Stimulated activated CD8-positive, alpha-beta memory T cell treated with anti-CD3 and anti-CD28 coated beads, Interleukin-12 subunit alpha, Interleukin-12 subunit beta, amount 100 ng/mL, for 1 hour (primary cell): ENCODE measurements around the gene ARL4A.
"Not testable (repeated sequence)": the region's sequence is repeated elsewhere in the genome, so short reads cannot be mapped to it uniquely, and the experiment has no call there.

ENCODE experiments used
- DNase-seq: peaks from one replicate; pipeline ENCODE4 v3.0.0-alpha.2; 2020; ENCODE audit warnings: low read depth

ARL4A gene

GRCh38 chr7:12686891-12687717 lies at the start of gene ARL4A:
TSS of gene ARL4A (plus strand) at chr7:12687633. CDS start at chr7:12688255, 622 bp downstream.
- peak; percentile 75 for DNase-seq

- DNase-seq, result no peak
Observed at GRCh38 chr7:12637819-12638592, 49.4 kb upstream of the ARL4A start.

- DNase-seq, result no peak
Observed at GRCh38 chr7:12638851-12639456, 48.5 kb upstream of the ARL4A start.

- DNase-seq, result no peak
Observed at GRCh38 chr7:12640299-12641096, 46.9 kb upstream of the ARL4A start.

- DNase-seq, result no peak
Observed at GRCh38 chr7:12641196-12641595, 46.2 kb upstream of the ARL4A start.

- no peak for DNase-seq
Observed at GRCh38 chr7:12642508-12642907, 44.9 kb upstream of the ARL4A start.

GRCh38 chr7:12643001-12643643 lies 44.3 kb upstream of the ARL4A start:
- DNase-seq, result no peak

GRCh38 chr7:12643644-12644043 lies 43.8 kb upstream of the ARL4A start:
- DNase-seq, result no peak

- not testable (repeated sequence) for DNase-seq
Observed at GRCh38 chr7:12645212-12645611, 42.2 kb upstream of the ARL4A start.

- DNase-seq, result no peak
Observed at GRCh38 chr7:12646139-12646538, 41.3 kb upstream of the ARL4A start.

GRCh38 chr7:12647364-12648219 lies 39.8 kb upstream of the ARL4A start:
- no peak for DNase-seq

GRCh38 chr7:12648704-12649261 lies 38.6 kb upstream of the ARL4A start:
- no peak for DNase-seq

GRCh38 chr7:12649348-12649747 lies 38.1 kb upstream of the ARL4A start:
- DNase-seq, result no peak

- no peak for DNase-seq
Observed at GRCh38 chr7:12650080-12650479, 37.4 kb upstream of the ARL4A start.

- DNase-seq, result no peak
Observed at GRCh38 chr7:12653110-12653509, 34.3 kb upstream of the ARL4A start.

- DNase-seq, result no peak
Observed at GRCh38 chr7:12653518-12653917, 33.9 kb upstream of the ARL4A start.

GRCh38 chr7:12655161-12655560 lies 32.3 kb upstream of the ARL4A start:
- DNase-seq, result no peak

- DNase-seq, result not testable (repeated sequence)
Observed at GRCh38 chr7:12660423-12660822, 27.0 kb upstream of the ARL4A start.

GRCh38 chr7:12660986-12661385 lies 26.4 kb upstream of the ARL4A start:
- not testable (repeated sequence) for DNase-seq

GRCh38 chr7:12661581-12661980 lies 25.9 kb upstream of the ARL4A start:
- no peak for DNase-seq
